ENCODE results near the gene GABRB2. TPM values are rescaled to one million over a fixed set of nuclear protein-coding genes. Genes with fewer than 3 reads are reported as not detected.

GABRB2 gene
- total RNA-seq, 1 experiment from 2014 or later = not detected

Other genes starting within 250 kb of the GABRB2 start
- gene GABRA6, start 139.0 kb upstream of the GABRB2 start, total RNA-seq (2014; rRNA removed; shearing (Covaris generic)) = not detected in 2 replicates

Measured in SJCRH30 (cell line).